Effector memory CD4-positive, alpha-beta T cell (primary cell): Measurements from ENCODE around the gene CAVIN1.
"Not testable (repeated sequence)": the region's sequence is repeated elsewhere in the genome, so short reads cannot be mapped to it uniquely, and the experiment has no call there.

Experiments
- DNase-seq, 3 donors: peaks; one replicate each; pipeline ENCODE4 v3.0.0-alpha.2; 2020
- H3K27ac ChIP-seq: 2 replicates; pipeline ENCODE4 v1.7.0; 2013; ENCODE audit warnings: mild to moderate bottlenecking, low read length, moderate library complexity; ENCODE audit not compliant: insufficient read depth, poor library complexity, severe bottlenecking
- H3K27me3 ChIP-seq: replicated peaks from 2 replicates; pipeline ENCODE4 v1.7.0; 2013; ENCODE audit warnings: mild to moderate bottlenecking, low read length; ENCODE audit not compliant: insufficient read depth, control insufficient read depth, poor library complexity, severe bottlenecking
- H3K36me3 ChIP-seq: 2 replicates; pipeline ENCODE4 v1.7.0; 2013; ENCODE audit warnings: mild to moderate bottlenecking, low read length, moderate library complexity; ENCODE audit not compliant: control insufficient read depth, insufficient read depth
- H3K4me1 ChIP-seq: 2 replicates; pipeline ENCODE4 v1.7.0; 2013; ENCODE audit warnings: low read length, mild to moderate bottlenecking; ENCODE audit not compliant: control insufficient read depth, insufficient read depth, poor library complexity, severe bottlenecking
- H3K4me3 ChIP-seq: 2 replicates; pipeline ENCODE4 v1.7.0; 2013; ENCODE audit warnings: low read length, low read depth, mild to moderate bottlenecking; ENCODE audit not compliant: insufficient read depth, poor library complexity, severe bottlenecking
- H3K9me3 ChIP-seq: 2 replicates; pipeline ENCODE4 v1.7.0; 2013; ENCODE audit warnings: mild to moderate bottlenecking, low read length, moderate library complexity; ENCODE audit not compliant: control insufficient read depth

The CAVIN1 gene

DNA sequence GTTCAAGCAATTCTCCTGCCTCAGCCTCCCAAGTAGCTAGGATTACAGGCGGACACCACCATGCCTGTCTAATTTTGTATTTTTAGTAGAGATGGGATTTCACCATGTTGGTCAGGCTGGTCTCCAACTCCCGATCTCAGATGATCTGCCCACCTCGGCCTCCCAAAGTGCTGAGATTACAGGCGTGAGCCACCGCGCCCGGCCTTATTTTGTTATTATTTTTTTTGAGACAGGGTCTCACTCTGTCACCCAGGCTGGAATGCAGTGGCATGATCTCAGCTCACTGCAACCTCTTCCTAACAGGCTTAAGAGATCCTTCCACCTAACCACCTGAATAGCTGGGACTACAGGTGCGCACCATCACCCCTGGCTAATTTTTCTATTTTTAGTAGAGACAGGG, 27.5 kb downstream of the CAVIN1 start:
- H3K36me3 ChIP-seq, DNase-seq, H3K27ac ChIP-seq, H3K27me3 ChIP-seq, H3K9me3 ChIP-seq, H3K4me3 ChIP-seq, H3K4me1 ChIP-seq: not testable (repeated sequence)

DNA sequence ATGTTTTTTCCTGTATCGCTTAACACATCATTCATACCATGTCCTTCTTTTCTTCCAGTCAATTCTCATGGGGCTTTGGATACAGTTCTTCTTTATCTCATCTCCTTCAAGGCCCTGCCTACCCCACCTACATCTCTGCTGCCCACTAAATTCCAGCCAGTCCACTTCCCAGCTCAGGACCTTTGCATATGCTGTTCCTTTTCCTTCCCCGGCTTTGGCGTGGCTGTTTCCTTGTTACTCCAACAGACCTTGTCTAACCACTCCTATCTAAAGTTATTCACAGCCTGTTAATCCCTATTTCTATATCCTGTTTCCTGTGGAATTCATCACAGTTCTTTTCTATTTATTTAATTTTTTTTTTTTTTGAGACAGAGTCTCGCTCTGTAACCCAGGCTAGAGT, 28.2 kb downstream of the CAVIN1 start:
- no peak overlapping the region for H3K4me3 ChIP-seq
- peaks cover under 1% of the 10 kb centered on the region for H3K4me1 ChIP-seq
- no peaks in the 10 kb centered on the region for H3K36me3 ChIP-seq
- H3K27ac ChIP-seq = no peak overlapping the region
- no peaks in the 10 kb centered on the region for H3K9me3 ChIP-seq
- no peak for DNase-seq
- no peaks in the 10 kb centered on the region for H3K27me3 ChIP-seq

DNA sequence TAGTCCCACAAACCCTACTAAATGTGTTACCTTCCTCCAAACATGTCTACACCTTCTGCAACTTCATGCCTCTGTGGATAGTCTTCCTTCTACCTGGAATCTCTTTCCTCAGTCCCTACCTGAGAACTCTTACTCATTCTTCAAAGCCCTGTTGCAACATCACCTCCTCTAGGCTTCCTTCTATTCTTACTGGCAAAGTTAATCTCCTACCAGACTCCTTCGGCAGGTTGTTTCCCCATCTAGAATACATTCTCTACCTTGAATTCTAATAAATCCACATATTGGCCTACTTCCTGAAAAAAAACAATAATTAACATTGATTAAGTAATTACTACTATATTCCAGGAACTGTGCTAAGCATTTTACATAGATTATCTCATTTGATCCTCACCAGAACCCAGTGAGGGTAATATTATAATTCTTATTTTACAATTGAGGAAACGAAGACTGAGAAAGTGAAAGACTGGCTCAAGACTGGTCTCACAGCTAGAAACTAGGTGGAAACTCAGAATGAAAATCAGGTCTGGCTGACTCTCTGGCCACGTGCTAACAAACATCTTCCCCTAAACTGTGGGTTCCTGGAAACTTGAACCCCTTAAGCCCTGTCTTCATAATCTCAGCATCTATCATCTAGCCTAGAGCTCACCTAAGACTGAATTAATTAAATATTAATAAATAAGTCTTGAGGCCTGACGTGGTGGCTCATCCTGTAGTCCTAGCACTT, 30.2 kb downstream of the CAVIN1 start:
- Histone ChIP-seq H3K27ac (no peak overlapping the region), H3K4me3 (no peak overlapping the region)
- no peak for DNase-seq

DNA sequence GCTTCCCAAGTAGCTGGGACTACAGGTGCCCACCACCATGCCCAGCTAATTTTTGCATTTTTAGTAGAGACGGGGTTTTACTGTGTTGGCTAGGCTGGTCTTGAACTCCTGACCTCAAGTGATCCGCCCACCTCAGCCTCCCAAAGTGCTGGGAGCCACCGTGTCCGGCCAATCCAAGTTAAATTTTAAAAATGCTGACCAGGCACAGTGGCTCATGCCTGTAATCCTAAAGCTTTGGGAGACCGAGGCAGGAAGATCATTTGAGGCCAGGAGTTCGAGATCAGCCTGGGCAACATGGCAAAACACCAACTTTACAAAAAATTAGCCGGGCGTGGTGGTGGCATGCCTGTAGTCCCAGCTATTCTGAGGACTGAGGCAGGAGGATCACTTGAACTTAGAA, 31.6 kb downstream of the CAVIN1 start:
- not testable (repeated sequence) for DNase-seq, H3K4me3 ChIP-seq, H3K27ac ChIP-seq, H3K36me3 ChIP-seq, H3K9me3 ChIP-seq, H3K27me3 ChIP-seq, H3K4me1 ChIP-seq

More for the DNA sequence above, 30.2 kb downstream of the CAVIN1 start:
- Histone ChIP-seq H3K36me3 (no peaks in the 10 kb centered on the region), H3K4me1 (no peaks in the 10 kb centered on the region), H3K27me3 (no peaks in the 10 kb centered on the region), H3K9me3 (no peaks in the 10 kb centered on the region)

DNA sequence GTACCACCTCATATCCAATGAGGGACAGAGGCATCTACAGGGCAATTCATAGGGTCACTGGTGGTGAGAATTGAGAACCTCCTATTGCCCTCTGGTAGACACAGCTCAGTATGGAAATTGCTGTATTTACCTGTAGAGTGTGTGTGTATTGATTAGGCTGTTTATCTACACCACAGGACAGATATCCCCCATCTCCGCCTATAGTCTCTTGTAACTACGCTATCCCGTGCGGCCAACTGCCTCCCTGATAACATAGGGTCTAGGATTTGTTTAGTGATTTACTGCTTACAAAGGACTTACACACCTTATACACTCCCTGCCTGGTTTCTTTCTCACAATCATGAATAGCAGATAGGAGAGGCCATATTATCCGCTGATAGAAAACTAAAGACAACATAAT, 33.2 kb downstream of the CAVIN1 start:
- Histone ChIP-seq H3K36me3 (no peaks in the 10 kb centered on the region), H3K9me3 (no peaks in the 10 kb centered on the region), H3K27ac (peak overlapping the region; percentile 99), H3K4me3 (no peak overlapping the region), H3K27me3 (no peaks in the 10 kb centered on the region), H3K4me1 (peaks cover 6% of the 10 kb centered on the region)
- no peak for DNase-seq

DNA sequence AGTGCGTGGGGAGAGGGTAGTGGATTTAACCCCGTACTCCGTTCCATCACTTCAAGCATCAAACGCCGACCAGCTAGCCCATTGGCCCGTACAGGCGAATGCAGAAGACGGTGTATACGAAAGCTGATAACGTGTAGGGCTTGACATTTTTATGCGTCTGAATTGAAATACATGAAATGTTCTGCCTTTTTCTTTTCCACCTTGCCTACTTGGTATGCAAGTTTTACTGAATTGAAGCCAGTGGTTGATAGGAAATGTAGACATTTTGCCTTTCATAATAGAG, 34.0 kb downstream of the CAVIN1 start:
- no peak for DNase-seq
- Histone ChIP-seq H3K36me3 (no peaks in the 10 kb centered on the region), H3K27ac (peak overlapping the region; percentile 99), H3K4me1 (peaks cover 6% of the 10 kb centered on the region), H3K27me3 (no peaks in the 10 kb centered on the region), H3K4me3 (peak overlapping the region; percentile 48), H3K9me3 (no peaks in the 10 kb centered on the region)

DNA sequence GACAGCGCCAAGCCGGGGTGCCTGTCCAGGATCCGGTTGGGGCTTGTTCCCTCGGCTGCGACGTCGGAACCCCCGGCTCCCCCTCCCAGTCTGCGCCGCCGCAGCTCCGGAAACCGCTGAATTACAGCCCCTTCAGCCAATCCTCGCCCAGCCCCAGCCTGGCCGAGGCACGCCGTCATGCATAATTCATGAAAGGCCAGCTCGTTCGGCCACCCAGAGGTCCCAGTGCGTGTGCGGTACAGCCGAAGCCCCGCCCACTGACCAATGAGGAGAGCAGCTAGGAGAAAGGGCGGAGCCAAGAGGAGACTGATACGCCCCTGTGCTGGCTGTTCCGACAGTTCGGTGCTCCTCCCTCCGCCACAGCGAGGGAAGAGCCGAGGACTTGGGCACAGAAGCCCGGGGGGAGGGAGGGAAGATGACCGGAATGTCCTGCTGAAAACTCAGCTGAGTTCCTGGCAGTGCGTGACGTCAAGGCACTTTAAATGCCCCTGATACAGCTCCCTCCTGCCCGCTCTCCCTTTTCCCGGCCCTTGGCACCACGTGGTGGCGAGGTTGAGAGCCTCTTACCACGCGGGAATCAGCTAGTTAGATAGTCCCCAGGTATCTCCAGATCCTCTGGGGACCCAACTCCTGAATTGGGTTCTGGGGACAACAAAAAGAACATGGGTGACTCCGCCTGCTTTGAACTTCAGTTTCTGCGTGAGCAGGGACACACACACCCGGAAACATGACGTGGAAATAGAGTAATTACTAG, 34.5 kb downstream of the CAVIN1 start, which contains the start of gene STAT3:
TSS of gene STAT3 (minus strand) at position 62 of the 754 bp plus-strand sequence. CDS start 39,926 bp downstream, outside the sequence.
- Histone ChIP-seq H3K4me1 (peaks cover 6% of the 10 kb centered on the region), H3K9me3 (no peaks in the 10 kb centered on the region), H3K4me3 (peak within 1 kb of the TSS; percentile 96), H3K27ac (peak within 1 kb of the TSS; percentile 99), H3K27me3 (no peaks in the 10 kb centered on the region), H3K36me3 (peaks cover under 1% of the 10 kb centered on the region)
- DNase-seq = peak; percentile 100

DNA sequence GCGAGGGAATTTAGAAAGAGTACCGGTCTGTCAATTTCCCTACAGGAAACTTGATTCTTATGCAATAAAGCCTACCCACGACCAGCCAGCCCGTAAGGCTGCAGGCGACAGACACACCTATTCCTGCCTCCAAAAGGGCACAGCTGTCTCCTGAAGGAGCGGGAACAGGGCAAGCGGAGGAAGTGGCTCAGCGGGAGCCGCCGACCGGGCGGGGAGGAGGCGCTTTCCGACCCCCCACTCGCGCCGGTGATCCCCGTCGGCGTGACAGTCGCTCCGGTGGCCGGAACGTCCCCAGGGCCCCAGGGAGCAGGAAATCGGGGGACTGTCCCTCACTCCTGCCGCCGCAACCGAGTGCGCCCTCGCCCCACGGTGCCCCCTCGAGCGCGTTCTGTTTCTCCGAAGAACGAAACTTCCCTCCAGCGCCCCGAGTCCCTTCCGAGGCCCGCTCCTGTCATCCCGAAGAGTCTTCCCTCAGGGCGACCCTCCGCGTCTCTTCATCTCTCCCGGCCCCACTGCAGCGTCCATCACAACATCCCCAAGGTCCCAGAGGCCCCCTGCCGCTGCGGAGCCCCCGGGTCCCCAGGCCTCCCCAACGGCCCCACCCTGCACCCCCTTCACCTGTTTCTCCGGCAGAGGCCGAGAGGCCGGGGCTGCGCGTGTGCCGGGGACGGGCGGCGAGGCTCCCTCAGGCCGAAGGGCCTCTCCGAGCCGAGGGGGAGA, 35.2 kb downstream of the CAVIN1 start:
- H3K9me3 ChIP-seq = no peaks in the 10 kb centered on the region
- H3K27ac ChIP-seq = peak overlapping the region; percentile 99
- peak overlapping the region; percentile 96 for H3K4me3 ChIP-seq
- H3K27me3 ChIP-seq = no peaks in the 10 kb centered on the region
- peaks cover 3% of the 10 kb centered on the region for H3K36me3 ChIP-seq
- H3K4me1 ChIP-seq = peaks cover 6% of the 10 kb centered on the region
- peak in 2 of 3 donors; percentile 9 to 31 for DNase-seq

DNA sequence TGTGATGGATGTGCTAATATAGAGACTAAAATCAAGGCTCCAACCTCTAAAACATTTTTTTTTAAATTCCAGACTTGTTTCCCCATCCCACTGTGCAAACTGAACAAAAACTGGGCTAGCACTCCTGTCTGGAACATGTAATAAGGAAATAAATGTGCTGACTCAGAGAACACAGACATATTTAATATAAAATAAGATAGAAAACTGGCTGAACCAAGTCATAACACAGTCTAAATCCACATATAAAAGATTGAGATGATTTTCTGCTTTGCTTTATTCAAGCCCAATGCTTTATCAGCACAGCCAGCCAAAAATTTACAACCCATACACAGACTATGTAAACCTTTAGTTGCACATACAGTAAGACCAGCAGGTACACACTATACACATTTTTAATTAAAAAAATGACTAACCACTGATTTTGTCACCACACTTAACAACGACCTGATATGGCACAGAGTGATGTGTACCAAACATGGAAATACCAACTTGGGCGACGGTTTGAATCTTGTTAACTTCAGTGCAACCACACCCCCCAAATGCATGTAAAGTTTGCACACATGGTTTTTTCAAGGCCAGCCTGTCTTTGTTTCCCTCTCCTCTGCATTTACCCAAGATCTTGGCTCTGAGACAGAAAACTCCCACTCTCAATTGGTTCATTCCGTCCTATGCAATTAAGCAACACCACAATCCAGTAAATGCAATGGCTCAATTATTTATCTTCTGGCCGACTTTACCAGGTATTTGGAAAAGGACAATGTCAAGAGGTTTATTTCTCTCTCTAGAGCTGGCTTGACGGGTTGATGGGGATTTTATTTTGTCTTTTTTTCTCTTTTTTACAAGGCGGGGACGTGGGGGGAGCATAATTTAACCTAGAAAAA, 36.0 kb downstream of the CAVIN1 start:
- Histone ChIP-seq H3K27me3 (no peaks in the 10 kb centered on the region), H3K36me3 (peaks cover 3% of the 10 kb centered on the region), H3K4me1 (peaks cover 6% of the 10 kb centered on the region), H3K4me3 (peak overlapping the region; percentile 96), H3K27ac (peak overlapping the region; percentile 99), H3K9me3 (no peaks in the 10 kb centered on the region)
- DNase-seq = no peak
